ENCODE measurements around the gene COMMD10. TPM values are rescaled to one million over a fixed set of nuclear protein-coding genes. Genes with fewer than 3 reads are reported as not detected.

The COMMD10 gene
- total RNA-seq, 1 donor from 2014 or later, result 37.7 TPM

Other genes with a start within 250 kb of the COMMD10 start
- gene ATG12, start 243.5 kb upstream of the COMMD10 start, total RNA-seq, result 19.9 and 34.3 TPM in 2 replicates
- 50.3 and 61.9 TPM in 2 replicates for gene AP3S1, start 243.1 kb upstream of the COMMD10 start, total RNA-seq
- 0.13 and 0.25 TPM in 2 replicates for gene LVRN, start 122.5 kb upstream of the COMMD10 start, total RNA-seq
- under 0.01 and 0.13 TPM in 2 replicates for gene ARL14EPL, start 52.6 kb upstream of the COMMD10 start, total RNA-seq

Measured in dermis microvascular lymphatic vessel endothelial cell (primary cell).